OCI-LY1 (cell line): ENCODE data around the gene LRRC63.

Experiments
- H2AFZ ChIP-seq: fragments of 200-600 bp; sonication (generic), shearing (Covaris generic); 2 replicates; pipeline ENCODE4 v1.6.0; 2014; ENCODE audit warnings: antibody characterized with exemption, mild to moderate bottlenecking, low read length
- H3F3A ChIP-seq: fragments of 200-600 bp; sonication (generic), shearing (Covaris generic); 2 replicates; pipeline ENCODE4 v1.6.0; 2014; ENCODE audit warnings: mild to moderate bottlenecking, antibody characterized with exemption, low read length, moderate library complexity; ENCODE audit not compliant: insufficient read depth
- H3K27ac ChIP-seq: fragments of 200-600 bp; sonication (generic); 2 replicates; pipeline ENCODE4 v1.5.1; 2014; ENCODE audit warnings: low read length, mixed run types, mild to moderate bottlenecking, low read depth; ENCODE audit not compliant: poor library complexity, severe bottlenecking
- H3K27me3 ChIP-seq: fragments of 200-600 bp; sonication (generic); 2 replicates; pipeline ENCODE4 v1.6.0; 2014; ENCODE audit warnings: antibody characterized with exemption, mild to moderate bottlenecking, low read length, moderate library complexity; ENCODE audit not compliant: insufficient read depth
- H3K36me3 ChIP-seq: fragments of 200-600 bp; sonication (generic); 2 replicates; pipeline ENCODE4 v1.6.1; 2014; ENCODE audit warnings: mild to moderate bottlenecking, antibody characterized with exemption, low read length, moderate library complexity, mixed read lengths; ENCODE audit not compliant: insufficient read depth
- H3K4me1 ChIP-seq: fragments of 200-600 bp; sonication (generic); 2 replicates; pipeline ENCODE4 v1.5.1; 2014; ENCODE audit warnings: mild to moderate bottlenecking, low read length, moderate library complexity; ENCODE audit not compliant: insufficient read depth, severe bottlenecking
- H3K4me2 ChIP-seq: fragments of 200-600 bp; sonication (generic), shearing (Covaris generic); 2 replicates; pipeline ENCODE4 v1.6.1; 2014; ENCODE audit warnings: low read length
- H3K4me3 ChIP-seq: fragments of 200-600 bp; sonication (generic); 2 replicates; pipeline ENCODE4 v1.5.1; 2014; ENCODE audit warnings: low read length, low read depth, mild to moderate bottlenecking, mixed read lengths; ENCODE audit not compliant: poor library complexity, severe bottlenecking
- H3K79me2 ChIP-seq: fragments of 200-600 bp; shearing (Covaris generic); 2 replicates; pipeline ENCODE4 v1.6.1; 2016; ENCODE audit warnings: mixed run types, low read length, mixed read lengths; ENCODE audit not compliant: insufficient read depth
- H3K9ac ChIP-seq: fragments of 200-600 bp; sonication (generic), shearing (Covaris generic); 2 replicates; pipeline ENCODE4 v1.6.1; 2014; ENCODE audit warnings: mild to moderate bottlenecking, low read length, mixed read lengths
- H3K9me2 ChIP-seq: fragments of 200-600 bp; sonication (generic), shearing (Covaris generic); 2 replicates; pipeline ENCODE4 v1.6.1; 2014; ENCODE audit warnings: low read depth, mild to moderate bottlenecking, low read length, mixed read lengths
- H3K9me3 ChIP-seq: fragments of 200-600 bp; shearing (Covaris generic); 2 replicates; pipeline ENCODE4 v1.6.1; 2014; ENCODE audit warnings: low read length, mixed read lengths
- H4K20me1 ChIP-seq: fragments of 200-600 bp; sonication (generic), shearing (Covaris generic); 2 replicates; pipeline ENCODE4 v1.6.0; 2016; ENCODE audit warnings: mild to moderate bottlenecking, low read length; ENCODE audit not compliant: insufficient read depth
- EZH2 ChIP-seq: fragments of 200-600 bp; sonication (generic), shearing (Covaris generic); IDR thresholded peaks from 2 replicates; pipeline ENCODE4 v1.8.0; 2017; ENCODE audit warnings: borderline replicate concordance, mixed run types, mild to moderate bottlenecking, antibody characterized with exemption, low read length, moderate library complexity, mixed read lengths
- TF ChIP-seq, protein P1 (sequence below): fragments of 200-600 bp; sonication (generic), shearing (Covaris generic); IDR thresholded peaks from 2 replicates; pipeline ENCODE4 v1.5.1; 2017; ENCODE audit warnings: mild to moderate bottlenecking, antibody characterized with exemption, low read length, moderate library complexity, mixed read lengths

LRRC63 gene

DNA sequence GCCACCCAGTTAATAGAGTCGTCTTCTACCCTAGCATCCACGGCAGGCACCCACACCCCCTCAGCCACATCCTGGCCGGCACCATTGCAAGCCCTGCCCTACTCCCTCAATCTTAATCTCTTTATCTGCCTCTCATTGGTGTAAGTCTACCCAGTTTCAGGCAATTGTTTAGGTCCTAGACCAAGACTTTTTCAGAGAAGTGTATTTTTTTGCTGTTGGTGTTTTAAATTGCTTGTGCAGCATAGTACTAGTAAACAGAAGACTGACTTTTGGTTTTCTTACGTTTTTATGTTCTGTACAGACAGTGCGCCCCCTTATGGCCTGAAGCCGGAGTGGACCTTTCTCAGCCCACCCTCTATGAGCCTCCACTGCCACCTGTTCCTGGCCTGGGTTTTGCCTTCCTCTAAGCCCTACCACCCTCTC lies 27.4 kb upstream of the LRRC63 start:
- H4K20me1 ChIP-seq = no peaks in the 10 kb centered on the region
- peaks cover 4% of the 10 kb centered on the region; the same call in 1 of the 2 replicates for H3F3A ChIP-seq
- H3K4me3 ChIP-seq = peak overlapping the region; percentile 85
- peaks cover 25% of the 10 kb centered on the region for H3K4me1 ChIP-seq
- H3K4me2 ChIP-seq = peak overlapping the region; percentile 66
- no peaks in the 10 kb centered on the region for H3K27me3 ChIP-seq
- peaks cover 13% of the 10 kb centered on the region; the same call in 1 of the 2 replicates for H3K36me3 ChIP-seq
- peak overlapping the region; percentile 99 for H3K27ac ChIP-seq
- H2AFZ ChIP-seq = no peak overlapping the region
- H3K79me2 ChIP-seq = peaks cover 27% of the 10 kb centered on the region
- H3K9me3 ChIP-seq = no peaks in the 10 kb centered on the region
- H3K9me2 ChIP-seq = no peaks in the 10 kb centered on the region
- peak overlapping the region; percentile 80; the same call in 1 of the 2 replicates for H3K9ac ChIP-seq
- TF ChIP-seq, protein P1, sequence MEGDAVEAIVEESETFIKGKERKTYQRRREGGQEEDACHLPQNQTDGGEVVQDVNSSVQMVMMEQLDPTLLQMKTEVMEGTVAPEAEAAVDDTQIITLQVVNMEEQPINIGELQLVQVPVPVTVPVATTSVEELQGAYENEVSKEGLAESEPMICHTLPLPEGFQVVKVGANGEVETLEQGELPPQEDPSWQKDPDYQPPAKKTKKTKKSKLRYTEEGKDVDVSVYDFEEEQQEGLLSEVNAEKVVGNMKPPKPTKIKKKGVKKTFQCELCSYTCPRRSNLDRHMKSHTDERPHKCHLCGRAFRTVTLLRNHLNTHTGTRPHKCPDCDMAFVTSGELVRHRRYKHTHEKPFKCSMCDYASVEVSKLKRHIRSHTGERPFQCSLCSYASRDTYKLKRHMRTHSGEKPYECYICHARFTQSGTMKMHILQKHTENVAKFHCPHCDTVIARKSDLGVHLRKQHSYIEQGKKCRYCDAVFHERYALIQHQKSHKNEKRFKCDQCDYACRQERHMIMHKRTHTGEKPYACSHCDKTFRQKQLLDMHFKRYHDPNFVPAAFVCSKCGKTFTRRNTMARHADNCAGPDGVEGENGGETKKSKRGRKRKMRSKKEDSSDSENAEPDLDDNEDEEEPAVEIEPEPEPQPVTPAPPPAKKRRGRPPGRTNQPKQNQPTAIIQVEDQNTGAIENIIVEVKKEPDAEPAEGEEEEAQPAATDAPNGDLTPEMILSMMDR = peak; percentile 96
- TF ChIP-seq EZH2 = no peak

- peaks cover 23% of the 10 kb centered on the region for H3K4me1 ChIP-seq
- H3K4me3 ChIP-seq = no peak overlapping the region
- no peaks in the 10 kb centered on the region for H3K9me2 ChIP-seq
- H3K9me3 ChIP-seq = no peaks in the 10 kb centered on the region
- no peaks in the 10 kb centered on the region for H4K20me1 ChIP-seq
- H3K27me3 ChIP-seq = no peaks in the 10 kb centered on the region
- H3K9ac ChIP-seq = no peak overlapping the region
- TF ChIP-seq EZH2 = no peak
- TF ChIP-seq, protein P1 = no peak
- peaks cover 7% of the 10 kb centered on the region; the same call in 1 of the 2 replicates for H3K36me3 ChIP-seq
- H2AFZ ChIP-seq = no peak overlapping the region
- peaks cover 13% of the 10 kb centered on the region for H3K79me2 ChIP-seq
- no peak overlapping the region for H3K27ac ChIP-seq
- H3K4me2 ChIP-seq = no peak overlapping the region
- H3F3A ChIP-seq = no peaks in the 10 kb centered on the region
Observed at GRCh38 chr13:46185634-46186033, 26.1 kb upstream of the LRRC63 start.

- no peaks in the 10 kb centered on the region for H3K9me3 ChIP-seq
- no peaks in the 10 kb centered on the region for H3F3A ChIP-seq
- no peak overlapping the region for H2AFZ ChIP-seq
- TF ChIP-seq, protein P1 = no peak
- TF ChIP-seq EZH2 = no peak
- H3K27me3 ChIP-seq = no peaks in the 10 kb centered on the region
- no peaks in the 10 kb centered on the region for H3K79me2 ChIP-seq
- H3K9me2 ChIP-seq = no peaks in the 10 kb centered on the region
- H3K27ac ChIP-seq = no peak overlapping the region
- H3K4me3 ChIP-seq = no peak overlapping the region
- no peaks in the 10 kb centered on the region for H3K4me1 ChIP-seq
- no peaks in the 10 kb centered on the region for H4K20me1 ChIP-seq
- H3K4me2 ChIP-seq = no peak overlapping the region
- H3K36me3 ChIP-seq = no peaks in the 10 kb centered on the region
- no peak overlapping the region for H3K9ac ChIP-seq
Observed at GRCh38 chr13:46192412-46192811, 19.3 kb upstream of the LRRC63 start.
